GM23248 (cell line): ENCODE data around the gene ATG9B. TPM values are rescaled to one million over a fixed set of nuclear protein-coding genes. Genes with fewer than 3 reads are reported as not detected.

Experiments used
- DNase-seq: peaks from one replicate; pipeline ENCODE4 v3.0.0-alpha.2; 2015
- H2AFZ ChIP-seq: fragments of 200-600 bp; sonication (generic); 2 replicates; pipeline ENCODE4 v1.6.1; 2016; ENCODE audit warnings: antibody characterized with exemption
- H3F3A ChIP-seq: fragments of 200-600 bp; sonication (generic); 2 replicates; pipeline ENCODE4 v1.6.1; 2016; ENCODE audit warnings: mild to moderate bottlenecking, antibody characterized with exemption, mixed run types; ENCODE audit not compliant: insufficient read depth
- H3K27ac ChIP-seq: fragments of 200-600 bp; sonication (generic); 2 replicates; pipeline ENCODE4 v1.5.1; 2016; ENCODE audit warnings: mild to moderate bottlenecking
- H3K27me3 ChIP-seq: fragments of 200-600 bp; sonication (generic); replicated peaks from 2 replicates; pipeline ENCODE4 v1.6.1; 2016; ENCODE audit warnings: mild to moderate bottlenecking; ENCODE audit not compliant: insufficient read depth
- H3K36me3 ChIP-seq: fragments of 200-600 bp; sonication (generic); 2 replicates; pipeline ENCODE4 v1.6.1; 2016; ENCODE audit warnings: low read depth, mild to moderate bottlenecking
- H3K4me1 ChIP-seq: fragments of 200-600 bp; sonication (generic); 2 replicates; pipeline ENCODE4 v1.6.1; 2016; ENCODE audit warnings: mild to moderate bottlenecking; ENCODE audit not compliant: insufficient read depth
- H3K4me2 ChIP-seq: fragments of 200-600 bp; sonication (generic); one replicate; pipeline ENCODE4 v1.6.1; 2016; ENCODE audit warnings: mild to moderate bottlenecking; ENCODE audit not compliant: unreplicated experiment
- H3K4me3 ChIP-seq: fragments of 200-600 bp; sonication (generic); 2 replicates; pipeline ENCODE4 v1.5.1; 2016; ENCODE audit warnings: mild to moderate bottlenecking
- H3K79me2 ChIP-seq: fragments of 200-600 bp; sonication (generic); 2 replicates; pipeline ENCODE4 v1.6.1; 2016; ENCODE audit warnings: mild to moderate bottlenecking; ENCODE audit not compliant: insufficient read depth
- H3K9ac ChIP-seq: fragments of 200-600 bp; sonication (generic); 2 replicates; pipeline ENCODE4 v1.6.1; 2016; ENCODE audit warnings: mild to moderate bottlenecking
- H3K9me2 ChIP-seq: fragments of 200-600 bp; sonication (generic); 2 replicates; pipeline ENCODE4 v1.6.1; 2016; ENCODE audit warnings: mixed run types, mild to moderate bottlenecking, moderate library complexity; ENCODE audit not compliant: insufficient read depth
- H3K9me3 ChIP-seq: fragments of 200-600 bp; sonication (generic); one replicate; pipeline ENCODE4 v1.6.1; 2017; ENCODE audit warnings: low read depth
- H4K20me1 ChIP-seq: fragments of 200-600 bp; sonication (generic); 2 replicates; pipeline ENCODE4 v1.6.0; 2016; ENCODE audit not compliant: insufficient read depth
- EZH2 ChIP-seq: fragments of 200-600 bp; sonication (generic); IDR thresholded peaks from 2 replicates; pipeline ENCODE4 v1.6.1; 2018; ENCODE audit warnings: antibody characterized with exemption, mild to moderate bottlenecking; ENCODE audit not compliant: insufficient read depth, poor library complexity, severe bottlenecking
- EZH2phosphoT487 ChIP-seq: fragments of 200-600 bp; sonication (generic); IDR thresholded peaks from 2 replicates; pipeline ENCODE4 v1.6.1; 2018; ENCODE audit warnings: antibody characterized with exemption, moderate library complexity, mild to moderate bottlenecking, low read depth; ENCODE audit not compliant: insufficient read depth
- WGBS, 2 experiments: methylation state at CpG; one replicate each; pipeline ENCODE4 v1.1.6; 2015 to 2017; ENCODE audit warnings: low lambda C conversion rate in 2 of 2, low coverage in 1 of 2; ENCODE audit errors: missing lambda C conversion rate in 2 of 2; 5-methylcytosine and 5-hydroxymethylcytosine counted together
- in situ Hi-C: fragments of 300-500 bp; cut with MboI; formaldehyde crosslinking; loops from 2 replicates; pipeline ENCODE4 v1.15.0; 2020
- polyA plus RNA-seq: library from polyadenylated mRNA; unstranded; fragments of >200 nt; fragmentation: Nextera tagmentation; extraction: Ambion mirVana; gene quantifications from 2 replicates; pipeline ENCODE4 v1.2.1, GENCODE V29; 2016
- total RNA-seq: library from RNA; depleted of rRNA; stranded (reverse); fragments of >200 nt; shearing (Covaris generic); gene quantifications from 2 replicates; pipeline ENCODE4 v1.2.3, GENCODE V29; 2014

The ATG9B gene
- total and polyA plus RNA-seq, 2 experiments from 2014 or later, result 0.79 TPM; not detected in 1

- Histone ChIP-seq H3K9me2 (no peaks in the 10 kb centered on the region), H3F3A (no peaks in the 10 kb centered on the region), H4K20me1 (no peaks in the 10 kb centered on the region), H3K27me3 (no peaks in the 10 kb centered on the region; the same call in 1 of the 2 replicates), H3K4me3 (no peak overlapping the region), H3K9me3 (no peaks in the 10 kb centered on the region), H3K4me1 (no peaks in the 10 kb centered on the region), H3K4me2 (no peak overlapping the region), H3K36me3 (no peaks in the 10 kb centered on the region), H3K27ac (no peak overlapping the region), H3K9ac (no peak overlapping the region), H3K79me2 (no peaks in the 10 kb centered on the region), H2AFZ (no peak overlapping the region)
- WGBS, 2 experiments, result 67 to 69% methylated on average over 12 of the region's 12 CpGs
- in situ Hi-C loops, result loop anchor here (10.0 kb wide), 1 partner anchor 56 kb away; the partner anchor contains the start of genes CDK5 and SLC4A2
- no peak for DNase-seq
- TF ChIP-seq EZH2 (no peak), EZH2phosphoT487 (no peak)
These were observed 25.3 kb downstream of the ATG9B start for GRCh38 chr7:150999001-150999400.

- H3K36me3 ChIP-seq, result no peaks in the 10 kb centered on the region
- no peak overlapping the region for H2AFZ ChIP-seq
- in situ Hi-C loops, result loop anchor here (10.0 kb wide), 1 partner anchor 56 kb away; the partner anchor contains the start of genes CDK5 and SLC4A2
- TF ChIP-seq EZH2 (no peak), EZH2phosphoT487 (no peak)
- H4K20me1 ChIP-seq, result no peaks in the 10 kb centered on the region
- WGBS, 2 experiments, result 75 to 87% methylated on average over 18 to 20 of the region's 20 CpGs
- DNase-seq, result no peak
- no peak overlapping the region for H3K4me3 ChIP-seq
- no peak overlapping the region for H3K4me2 ChIP-seq
- H3K9me3 ChIP-seq, result no peaks in the 10 kb centered on the region
- H3K9me2 ChIP-seq, result no peaks in the 10 kb centered on the region
- no peak overlapping the region for H3K9ac ChIP-seq
- no peaks in the 10 kb centered on the region for H3K4me1 ChIP-seq
- no peak overlapping the region for H3K27ac ChIP-seq
- no peaks in the 10 kb centered on the region for H3F3A ChIP-seq
- H3K27me3 ChIP-seq, result no peaks in the 10 kb centered on the region; the same call in 1 of the 2 replicates
- no peaks in the 10 kb centered on the region for H3K79me2 ChIP-seq
These were observed 26.0 kb downstream of the ATG9B start for GRCh38 chr7:150998341-150998740.

GRCh38 chr7:150997817-150998216 is 26.5 kb downstream of the ATG9B start:
- Histone ChIP-seq H3K4me2 (no peak overlapping the region), H3K27ac (no peak overlapping the region), H3K79me2 (no peaks in the 10 kb centered on the region), H3K4me1 (no peaks in the 10 kb centered on the region), H4K20me1 (no peaks in the 10 kb centered on the region), H3K27me3 (no peaks in the 10 kb centered on the region), H3F3A (no peaks in the 10 kb centered on the region), H3K9me2 (no peaks in the 10 kb centered on the region), H3K9ac (no peak overlapping the region), H3K36me3 (no peaks in the 10 kb centered on the region), H2AFZ (no peak overlapping the region), H3K9me3 (no peaks in the 10 kb centered on the region), H3K4me3 (no peak overlapping the region)
- WGBS, 2 experiments, result 44% methylated on average over 5 of the region's 5 CpGs
- in situ Hi-C loops, result loop anchor here (10.0 kb wide), 1 partner anchor 57 kb away; the partner anchor contains the start of genes CDK5 and SLC4A2
- DNase-seq, result no peak
- TF ChIP-seq EZH2, result no peak
- no peak for TF ChIP-seq EZH2phosphoT487

- in situ Hi-C loops, result loop anchor here (10.0 kb wide), 1 partner anchor 58 kb away; the partner anchor contains the start of genes CDK5 and SLC4A2
- Histone ChIP-seq H4K20me1 (no peaks in the 10 kb centered on the region), H3K9ac (no peak overlapping the region), H3K27ac (no peak overlapping the region), H2AFZ (no peak overlapping the region), H3K9me3 (no peaks in the 10 kb centered on the region), H3K4me2 (no peak overlapping the region), H3F3A (no peaks in the 10 kb centered on the region), H3K4me3 (no peak overlapping the region), H3K27me3 (no peaks in the 10 kb centered on the region), H3K9me2 (no peaks in the 10 kb centered on the region), H3K36me3 (no peaks in the 10 kb centered on the region), H3K79me2 (no peaks in the 10 kb centered on the region), H3K4me1 (no peaks in the 10 kb centered on the region)
- no peak for DNase-seq
- whole genome bisulfite sequencing, 2 experiments, result 91 to 94% methylated on average over 5 to 8 of the region's 8 CpGs
- TF ChIP-seq EZH2, result no peak
- TF ChIP-seq EZH2phosphoT487, result no peak
These were observed 27.2 kb downstream of the ATG9B start for GRCh38 chr7:150997075-150997511.
